Amygdala (tissue), 56 donors: Measurements from ENCODE around the gene TEAD1.

Experiments used
- DNase-seq, 56 donors: peaks; one replicate each; lab custom pipeline; 2025; lab: John Stamatoyannopoulos, UW

TEAD1 gene

DNA sequence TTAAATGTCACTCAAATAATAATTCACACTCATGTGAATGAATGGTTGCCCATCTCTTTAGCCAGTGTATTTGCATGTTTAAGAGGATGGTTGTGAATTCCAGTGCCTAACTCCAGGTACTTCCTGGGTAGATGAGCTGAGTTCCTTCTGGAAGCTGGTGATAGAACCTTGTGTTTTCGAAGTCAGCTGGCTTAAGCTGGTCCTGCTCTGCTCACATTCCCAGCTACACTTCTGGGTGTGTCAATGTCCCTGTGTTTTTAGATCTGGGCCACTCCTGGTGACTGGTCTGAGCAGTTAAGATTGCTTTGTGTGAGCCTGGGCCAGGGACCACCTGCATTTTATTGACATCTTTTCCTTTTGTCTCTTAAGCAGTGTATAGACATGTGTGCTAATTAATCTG is 10.6 kb downstream of the TEAD1 start:
- DNase-seq: no peak

DNA sequence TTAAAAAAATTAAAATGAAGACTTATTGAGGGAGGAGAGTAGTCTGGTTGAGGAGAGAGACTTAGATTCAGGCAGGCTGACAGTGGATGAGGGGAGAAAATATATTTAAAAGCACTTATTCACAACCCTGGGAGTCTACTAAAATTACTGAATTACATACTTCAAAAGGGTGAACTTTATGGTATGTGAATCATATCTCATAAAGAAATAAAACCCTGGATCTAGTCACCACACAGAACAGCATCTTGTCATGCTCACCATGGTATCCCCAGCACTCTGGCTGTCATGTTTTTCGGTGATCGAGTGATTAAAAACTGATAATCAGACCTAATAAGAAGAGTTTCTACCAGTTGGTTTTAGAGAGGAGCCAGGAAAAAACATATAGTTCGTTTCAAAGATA is 11.0 kb downstream of the TEAD1 start:
- no peak for DNase-seq

DNA sequence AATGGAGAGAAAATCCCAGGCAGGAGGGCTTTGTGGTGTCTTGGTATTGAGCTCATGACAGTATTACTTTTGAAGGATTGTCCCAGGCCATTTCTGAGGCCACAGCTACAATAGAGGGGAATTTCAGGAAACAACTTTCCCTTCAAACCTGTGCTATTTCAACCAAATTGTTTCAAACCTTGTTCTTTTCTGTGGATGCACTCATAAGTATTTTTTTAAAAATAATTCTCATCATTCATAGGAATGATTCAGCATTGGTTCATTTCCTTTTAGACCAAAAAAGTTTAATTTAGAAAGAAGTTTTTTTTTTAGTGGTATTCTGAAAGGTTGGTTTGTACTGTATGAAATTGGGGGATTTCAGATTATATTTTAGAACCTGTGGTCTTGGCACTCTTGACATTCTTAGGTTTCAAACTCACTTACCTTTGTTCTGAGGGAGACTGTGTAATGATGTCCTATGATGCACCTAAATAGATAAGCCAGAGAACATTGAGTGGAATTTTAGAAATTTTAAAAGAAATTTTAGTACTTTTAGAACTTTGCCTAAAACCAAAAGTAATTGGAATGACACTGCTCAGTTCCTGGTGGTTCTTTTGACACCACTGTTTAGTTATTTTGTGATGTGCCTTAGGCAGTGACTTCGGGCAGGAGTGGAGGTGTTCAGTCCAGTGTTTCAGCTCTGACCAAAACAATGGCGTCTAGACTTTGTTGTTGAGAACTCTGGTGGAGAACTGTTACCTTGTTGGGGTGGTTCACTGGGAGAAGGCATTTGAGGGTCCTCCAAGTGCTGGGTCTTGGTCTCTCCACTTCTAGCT is 12.2 kb downstream of the TEAD1 start:
- DNase-seq: no peak

DNA sequence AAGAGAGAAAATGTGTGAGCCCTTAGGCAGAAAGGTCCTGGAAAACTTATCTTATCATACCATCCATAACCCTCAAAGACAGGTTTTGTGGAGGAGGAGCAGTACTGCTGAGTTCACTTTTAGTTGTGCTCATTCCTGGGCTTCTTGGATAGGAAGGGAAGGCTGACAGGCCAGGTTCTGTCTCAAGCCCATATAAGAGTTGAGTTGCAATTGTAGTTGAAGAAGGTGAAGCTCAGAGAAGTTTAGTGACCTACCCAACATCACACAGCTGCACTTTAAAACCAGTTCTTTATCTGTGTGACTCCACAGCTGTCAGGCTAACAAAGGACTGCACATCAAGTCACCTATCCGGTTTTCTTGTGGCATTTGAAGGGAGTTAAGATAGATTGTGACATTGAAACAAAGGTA is 13.0 kb downstream of the TEAD1 start:
- no peak for DNase-seq

- DNase-seq: no peak
Measured at GRCh38 chr11:12687740-12688139, 13.5 kb downstream of the TEAD1 start.

DNA sequence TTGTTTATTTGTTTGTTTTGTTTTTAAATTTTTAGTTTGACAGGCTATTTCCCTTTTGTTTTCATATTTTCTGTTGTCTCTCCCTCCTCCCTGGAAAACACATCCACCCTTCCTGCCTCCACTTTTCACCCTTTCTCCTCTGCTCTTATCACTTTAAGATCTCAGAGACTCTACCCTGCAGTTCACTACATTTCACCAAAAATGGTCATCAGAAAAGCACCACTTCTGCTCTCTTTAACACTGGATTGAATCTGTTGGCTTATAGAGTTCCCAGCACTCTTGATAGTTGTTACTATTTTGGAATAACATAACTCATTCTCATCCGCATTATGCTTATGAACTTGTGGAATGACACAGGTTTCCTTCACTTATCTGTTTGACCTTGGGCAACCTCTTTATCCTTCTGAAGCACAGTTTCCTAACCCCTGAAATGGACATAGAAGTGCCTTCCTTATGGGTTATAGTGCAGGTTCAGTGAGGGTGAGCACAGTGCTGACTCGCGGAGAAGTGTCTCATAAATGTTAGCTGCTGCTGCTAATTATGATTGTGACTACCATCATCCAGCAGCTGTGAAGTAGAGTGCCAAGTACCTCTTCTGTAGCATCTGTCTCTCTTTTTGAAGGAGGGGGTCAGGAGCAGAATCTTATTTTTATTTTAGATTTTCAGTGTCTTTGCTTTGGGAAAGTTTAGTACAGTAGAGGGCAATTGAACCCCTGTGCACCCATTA is 15.0 kb downstream of the TEAD1 start:
- no peak for DNase-seq

- DNase-seq: no peak
Measured at GRCh38 chr11:12690663-12691062, 16.4 kb downstream of the TEAD1 start.

DNA sequence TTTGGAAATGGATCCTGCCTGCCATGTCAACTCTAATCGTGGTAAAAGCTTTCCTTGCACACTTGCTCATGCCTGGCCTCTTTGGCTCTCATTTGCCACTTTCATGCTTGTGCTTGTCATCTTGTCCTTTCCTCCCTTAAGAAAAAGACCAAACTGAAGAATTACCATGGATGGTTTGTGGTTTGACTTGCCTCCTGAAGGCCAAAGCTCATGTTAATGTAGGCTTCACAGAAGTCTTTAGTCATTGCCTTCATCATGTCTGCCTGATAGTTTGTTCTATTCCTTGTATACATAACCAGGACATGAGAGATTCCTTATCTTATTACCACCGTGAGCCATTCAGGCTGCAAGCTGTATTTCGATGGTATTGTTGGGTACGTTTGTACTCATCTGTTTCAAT is 17.3 kb downstream of the TEAD1 start:
- no peak for DNase-seq

DNA sequence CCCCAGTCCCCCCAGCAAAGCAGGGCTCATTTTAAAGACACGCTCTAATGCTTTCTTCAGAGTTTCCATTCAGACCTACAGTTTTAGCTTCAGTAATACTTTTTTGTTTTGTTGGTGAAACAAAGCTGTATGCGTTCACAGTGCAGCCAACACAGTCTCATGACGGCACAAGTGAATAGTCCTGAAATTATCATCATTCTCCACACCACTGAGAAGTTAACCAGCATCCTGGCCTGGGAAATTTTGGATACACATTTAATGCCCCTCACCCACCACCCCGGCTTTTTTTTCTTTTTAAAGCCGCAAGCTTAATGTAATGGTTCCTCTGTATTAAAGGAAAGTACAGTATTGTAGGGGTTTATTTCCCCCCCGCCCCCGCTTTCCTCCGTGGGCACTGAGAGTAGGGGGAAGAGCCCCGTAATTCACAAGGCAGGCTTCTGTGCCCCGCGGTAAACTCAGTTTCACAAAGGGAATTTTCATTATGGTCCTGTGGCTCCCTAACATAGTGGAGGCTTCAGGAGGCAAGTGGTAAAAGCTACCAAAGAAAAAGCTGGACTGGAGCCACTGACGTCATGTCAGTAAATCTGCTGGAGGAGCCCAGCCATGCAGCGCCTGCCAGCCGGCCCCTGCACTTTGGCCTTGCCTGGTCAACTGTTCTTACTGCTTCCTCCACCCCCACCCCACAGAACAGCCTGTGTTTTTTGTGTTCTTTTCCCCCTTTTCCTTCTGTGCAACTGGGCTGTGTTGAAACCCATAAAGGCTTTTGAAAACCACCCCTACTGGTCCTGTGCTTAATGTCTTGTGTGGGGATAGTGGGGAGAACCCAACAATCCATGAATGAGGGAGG is 18.2 kb downstream of the TEAD1 start:
- peak in 41 of 56 donors; percentile 8 to 85 (median 52) for DNase-seq

DNA sequence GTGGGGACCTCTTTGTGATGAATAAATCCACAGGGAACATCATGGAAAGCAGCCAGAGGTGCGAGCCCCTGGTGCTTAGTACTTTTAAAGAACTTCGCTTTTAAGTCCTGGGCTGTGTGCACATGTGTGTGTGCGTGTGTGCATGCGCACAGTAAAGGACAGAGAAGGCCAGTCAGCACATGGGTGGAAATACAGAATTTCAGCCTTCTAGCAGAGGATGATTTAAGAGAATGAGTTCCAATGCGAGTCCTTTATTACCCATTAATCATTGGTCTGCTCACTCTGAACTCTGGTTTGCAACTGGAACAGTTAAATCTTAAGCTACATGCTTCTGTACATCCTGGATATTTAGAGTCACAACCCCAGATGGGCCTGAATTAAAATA is 18.9 kb downstream of the TEAD1 start:
- no peak for DNase-seq

GRCh38 chr11:12693479-12694182 is 19.4 kb downstream of the TEAD1 start:
- peak in 21 of 56 donors; percentile 5 to 45 (median 16) for DNase-seq

GRCh38 chr11:12694183-12694531 is 19.9 kb downstream of the TEAD1 start:
- DNase-seq: no peak

GRCh38 chr11:12695221-12695794 is 21.1 kb downstream of the TEAD1 start:
- no peak for DNase-seq

GRCh38 chr11:12695873-12696272 is 21.7 kb downstream of the TEAD1 start:
- DNase-seq: no peak

DNA sequence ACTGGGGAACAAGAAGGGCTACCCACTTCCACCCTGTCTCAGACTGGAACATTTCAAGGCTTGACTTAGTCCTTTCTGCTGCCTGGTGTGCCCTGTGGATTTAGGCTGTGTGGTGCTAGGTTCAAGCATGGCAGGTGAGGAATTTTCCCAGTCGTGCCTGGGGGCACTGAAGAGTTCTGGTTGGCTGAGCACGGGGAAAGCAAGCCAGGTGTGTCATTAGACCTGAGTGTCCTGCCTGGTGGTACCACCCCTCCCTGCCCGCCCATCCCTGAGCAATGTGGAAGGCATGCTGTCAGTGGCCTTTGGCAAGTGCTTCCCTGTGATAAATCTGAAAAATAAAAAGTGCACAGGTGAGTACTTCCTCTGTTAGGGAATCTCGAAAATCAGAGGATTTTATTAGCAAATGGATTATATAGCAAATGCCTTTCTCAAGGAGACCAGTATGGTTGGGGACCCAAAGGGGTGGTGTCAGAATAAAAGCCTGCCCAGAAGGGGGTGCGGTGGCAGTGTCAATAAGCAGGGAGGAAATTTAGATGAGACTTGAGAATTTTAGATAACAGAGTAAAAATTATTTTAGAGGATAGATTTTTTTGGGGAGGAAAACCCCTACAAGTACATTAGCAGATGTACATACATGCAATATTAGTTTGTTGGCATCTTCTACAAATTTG is 22.8 kb downstream of the TEAD1 start:
- no peak for DNase-seq

DNA sequence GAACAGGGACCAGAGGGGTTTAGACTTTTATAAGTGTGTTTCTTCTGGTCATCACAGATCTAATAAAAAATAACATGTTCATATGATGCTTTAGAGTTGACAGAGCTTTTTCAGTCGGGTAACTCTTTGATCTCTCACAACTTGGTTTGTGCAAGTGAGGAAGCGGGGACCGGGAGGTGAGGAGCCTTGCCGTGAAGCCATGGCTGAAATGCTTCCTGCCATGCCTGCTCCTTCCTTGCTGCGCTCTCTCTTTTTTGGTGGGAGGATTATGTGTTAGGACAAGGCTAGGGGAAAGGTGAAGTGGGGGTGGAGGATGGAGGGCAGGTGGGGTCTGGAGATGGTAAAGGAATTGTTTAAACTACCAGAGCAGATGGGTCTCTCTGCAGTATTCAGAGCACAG is 23.8 kb downstream of the TEAD1 start:
- DNase-seq: no peak

- no peak for DNase-seq
Measured at GRCh38 chr11:12701811-12702592, 27.8 kb downstream of the TEAD1 start.

DNA sequence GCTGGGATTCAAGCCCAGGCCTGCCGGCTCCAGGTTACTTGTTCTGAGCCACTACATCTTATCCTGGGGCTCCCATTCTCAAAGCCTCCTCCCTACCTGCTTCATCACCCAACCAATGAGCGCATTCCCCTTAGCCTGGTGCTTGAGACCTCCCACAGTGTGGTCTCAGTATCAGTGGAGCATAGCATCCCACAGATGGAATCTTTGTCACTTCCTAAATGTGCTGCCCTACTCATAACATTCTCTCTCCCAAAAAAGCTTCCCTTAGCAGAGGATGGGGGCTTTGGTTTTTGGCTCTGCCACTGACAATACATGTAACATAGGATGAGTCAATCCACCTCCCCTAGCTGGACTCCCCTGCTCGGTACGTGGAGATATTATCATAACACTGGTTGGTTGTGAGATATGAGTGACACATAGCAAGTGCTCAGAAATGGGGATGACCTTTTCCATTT is 28.8 kb downstream of the TEAD1 start:
- DNase-seq: no peak

- no peak for DNase-seq
Measured at GRCh38 chr11:12704049-12704448, 29.8 kb downstream of the TEAD1 start.
